ENCODE data around the gene JAKMIP1. TPM values are rescaled to one million over a fixed set of nuclear protein-coding genes. Genes with fewer than 3 reads are reported as not detected.

The JAKMIP1 gene
- total RNA-seq, 1 donor from 2014 or later: 0.13 TPM

GRCh38 chr4:6123976-6124375 lies 76.4 kb downstream of the JAKMIP1 start:
- H3K4me1 Mint-ChIP-seq: no peaks in the 10 kb centered on the region
- ATAC-seq (ENCODE audit: low read depth) (no peak), DNase-seq (no peak)
- no peaks in the 10 kb centered on the region for H3K27me3 Mint-ChIP-seq
- CTCF ChIA-PET: no interaction called here
- H3K36me3 Mint-ChIP-seq (ENCODE audit: low read depth): no peaks in the 10 kb centered on the region
- POLR2A ChIA-PET: no interaction called here
- no peak overlapping the region for H3K4me3 Mint-ChIP-seq
- H3K9me3 Mint-ChIP-seq: no peaks in the 10 kb centered on the region
- intact Hi-C loops (cut with micrococcal nuclease): no loop called here
- TF ChIP-seq CTCF (IDR thresholded peaks at IDR 0.05): no peak
- no peak overlapping the region for H3K27ac Mint-ChIP-seq

- Mint-ChIP-seq H3K4me3 (no peak overlapping the region), H3K27me3 (no peaks in the 10 kb centered on the region), H3K27ac (no peak overlapping the region), H3K9me3 (no peaks in the 10 kb centered on the region), H3K36me3 (ENCODE audit: low read depth) (no peaks in the 10 kb centered on the region), H3K4me1 (no peaks in the 10 kb centered on the region)
- intact Hi-C loops (cut with micrococcal nuclease): no loop called here
- ChIA-PET POLR2A (no interaction called here), CTCF (no interaction called here)
- no peak for ATAC-seq (ENCODE audit: low read depth)
- TF ChIP-seq CTCF (IDR thresholded peaks at IDR 0.05): no peak
- no peak for DNase-seq
These were observed 76.8 kb downstream of the JAKMIP1 start for GRCh38 chr4:6123541-6123940.

- Mint-ChIP-seq H3K27me3 (no peaks in the 10 kb centered on the region), H3K4me3 (no peak overlapping the region), H3K36me3 (ENCODE audit: low read depth) (no peaks in the 10 kb centered on the region), H3K27ac (no peak overlapping the region), H3K4me1 (no peaks in the 10 kb centered on the region), H3K9me3 (no peaks in the 10 kb centered on the region)
- ATAC-seq (ENCODE audit: low read depth): no peak
- no peak for DNase-seq
- intact Hi-C loops (cut with micrococcal nuclease): no loop called here
- CTCF ChIA-PET: no interaction called here
- POLR2A ChIA-PET: no interaction called here
- TF ChIP-seq CTCF (IDR thresholded peaks at IDR 0.05): no peak
These were observed 77.2 kb downstream of the JAKMIP1 start for GRCh38 chr4:6123116-6123515.

- TF ChIP-seq CTCF (IDR thresholded peaks at IDR 0.05): no peak
- H3K27ac Mint-ChIP-seq: no peak overlapping the region
- no peaks in the 10 kb centered on the region for H3K27me3 Mint-ChIP-seq
- DNase-seq (no peak), ATAC-seq (ENCODE audit: low read depth) (no peak)
- CTCF ChIA-PET: no interaction called here
- H3K4me3 Mint-ChIP-seq: no peak overlapping the region
- POLR2A ChIA-PET: no interaction called here
- H3K36me3 Mint-ChIP-seq (ENCODE audit: low read depth): no peaks in the 10 kb centered on the region
- H3K4me1 Mint-ChIP-seq: no peaks in the 10 kb centered on the region
- intact Hi-C loops (cut with micrococcal nuclease): no loop called here
- H3K9me3 Mint-ChIP-seq: no peaks in the 10 kb centered on the region
These were observed 77.9 kb downstream of the JAKMIP1 start for GRCh38 chr4:6122496-6122895.

GRCh38 chr4:6121941-6122340 lies 78.4 kb downstream of the JAKMIP1 start:
- no peaks in the 10 kb centered on the region for H3K36me3 Mint-ChIP-seq (ENCODE audit: low read depth)
- H3K27me3 Mint-ChIP-seq: no peaks in the 10 kb centered on the region
- ATAC-seq (ENCODE audit: low read depth): no peak
- no peak overlapping the region for H3K27ac Mint-ChIP-seq
- no peak overlapping the region for H3K4me3 Mint-ChIP-seq
- no peaks in the 10 kb centered on the region for H3K4me1 Mint-ChIP-seq
- no peak for TF ChIP-seq CTCF (IDR thresholded peaks at IDR 0.05)
- intact Hi-C loops (cut with micrococcal nuclease): no loop called here
- POLR2A ChIA-PET: no interaction called here
- DNase-seq: no peak
- CTCF ChIA-PET: no interaction called here
- H3K9me3 Mint-ChIP-seq: no peaks in the 10 kb centered on the region

All from activated B cell treated with CpG ODN at 0.5 μM for 24 hours (primary cell).